IPS DF 4.7 (cell line): ENCODE results near the gene CD3G.
"Not testable (repeated sequence)": the region's sequence is repeated elsewhere in the genome, so short reads cannot be mapped to it uniquely, and the experiment has no call there.

Experiments used
- DNase-seq: peaks from one replicate; pipeline ENCODE4 v3.0.0-alpha.2; 2013; ENCODE audit warnings: low spot score; ENCODE audit errors: extremely low read depth

CD3G gene

DNA sequence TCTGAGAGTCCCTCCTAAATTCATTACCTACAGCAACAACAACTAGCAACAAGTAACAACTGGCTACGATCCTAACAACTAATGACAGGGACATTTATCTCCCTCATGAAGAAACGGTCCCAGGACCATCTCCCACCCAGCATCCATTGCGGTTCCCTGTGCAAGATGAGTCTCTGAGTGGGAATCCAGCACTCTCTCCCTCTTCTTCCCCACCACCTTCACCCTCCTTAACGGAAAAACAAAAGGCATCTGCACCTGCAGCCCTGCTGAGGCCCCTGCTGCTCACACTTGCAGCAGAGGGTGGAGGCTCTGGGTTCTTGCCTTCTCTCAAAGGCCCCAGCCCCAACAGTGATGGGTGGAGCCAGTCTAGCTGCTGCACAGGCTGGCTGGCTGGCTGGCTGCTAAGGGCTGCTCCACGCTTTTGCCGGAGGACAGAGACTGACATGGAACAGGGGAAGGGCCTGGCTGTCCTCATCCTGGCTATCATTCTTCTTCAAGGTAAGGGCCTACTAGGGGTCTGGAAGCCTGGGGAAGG, at the start of gene CD3G:
Gene CD3G, plus strand, starts transcription at position 364 of the 535 bp plus-strand sequence. Its CDS starts 80 bp downstream, at position 444.
- DNase-seq = no peak

DNA sequence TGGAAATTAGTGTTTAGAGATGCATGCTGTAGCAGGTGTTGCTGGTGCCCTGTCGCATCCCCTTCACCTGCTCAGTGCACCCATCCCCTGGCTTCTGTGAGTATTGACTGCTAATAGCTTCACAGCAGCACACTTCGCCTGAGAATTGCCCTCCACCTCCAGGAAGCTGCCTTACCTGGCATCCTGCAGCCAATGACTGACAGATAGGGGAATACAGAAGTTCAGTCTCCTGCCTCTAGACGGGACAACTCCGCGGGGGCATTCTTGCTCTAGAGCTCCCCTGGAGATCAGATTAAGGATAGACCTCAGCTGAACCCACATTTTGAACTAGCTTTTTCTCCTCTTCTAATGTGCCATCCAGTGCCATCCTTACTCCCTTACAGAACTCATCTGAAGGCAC, 48.9 kb upstream of the CD3G start:
- no peak for DNase-seq

DNA sequence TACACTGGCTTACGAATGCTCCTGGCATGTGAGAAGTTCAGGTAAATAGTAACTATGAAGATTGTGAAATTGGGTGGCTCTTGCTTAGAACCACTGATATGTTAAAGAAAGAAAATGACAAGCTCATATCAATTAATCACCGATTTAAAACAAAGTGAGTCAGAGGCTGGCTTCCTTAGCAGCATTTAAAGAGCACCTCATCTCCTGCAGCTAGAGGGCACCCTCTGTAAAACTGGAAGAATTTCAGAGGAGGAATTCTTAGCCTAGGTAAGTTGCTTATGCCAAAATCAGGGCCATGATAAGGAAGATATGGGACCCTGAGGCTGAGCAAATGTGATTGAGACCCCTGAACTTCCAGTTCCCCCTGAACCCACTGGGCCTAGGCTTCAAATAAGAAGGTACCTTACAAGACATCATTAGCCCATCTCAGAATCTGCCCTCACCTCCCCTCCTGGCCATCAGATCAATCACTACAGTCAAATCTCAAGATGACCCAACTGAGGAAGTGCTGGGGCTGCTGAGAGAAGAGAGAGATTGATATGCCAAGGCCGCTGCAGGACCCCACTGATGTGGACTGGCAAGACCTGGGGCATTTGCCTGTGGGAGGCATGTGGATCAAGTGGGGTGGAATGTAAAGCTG, 48.2 kb upstream of the CD3G start:
- no peak for DNase-seq

DNA sequence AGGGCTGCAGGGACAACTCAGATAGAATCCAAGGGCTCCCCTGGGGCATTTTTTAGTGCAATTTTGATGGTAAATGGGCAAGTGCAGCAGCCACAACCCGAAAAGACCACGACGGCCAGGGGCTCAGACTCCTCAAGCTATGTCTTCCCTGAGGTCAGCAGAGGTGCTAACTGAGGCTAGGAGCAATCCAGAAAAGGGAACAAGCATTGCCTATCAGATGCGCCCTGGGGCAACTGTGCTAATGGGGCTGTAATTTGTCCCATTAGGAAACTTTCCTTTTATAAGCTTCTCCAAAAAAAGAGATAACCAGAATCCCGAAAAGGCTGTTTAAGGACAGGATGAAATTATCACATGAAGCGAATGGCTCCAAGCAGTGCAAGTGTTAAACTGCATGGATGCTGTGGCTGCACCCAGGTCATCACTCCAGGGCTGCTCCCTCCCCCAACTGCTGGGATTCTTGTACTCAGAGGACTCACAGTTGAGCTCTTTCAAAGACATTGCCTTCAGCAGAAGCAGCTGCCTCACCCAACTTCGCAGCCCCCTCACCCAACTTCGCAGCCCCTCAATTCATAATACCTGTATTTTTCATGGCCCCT, 42.4 kb upstream of the CD3G start:
- no peak for DNase-seq

DNA sequence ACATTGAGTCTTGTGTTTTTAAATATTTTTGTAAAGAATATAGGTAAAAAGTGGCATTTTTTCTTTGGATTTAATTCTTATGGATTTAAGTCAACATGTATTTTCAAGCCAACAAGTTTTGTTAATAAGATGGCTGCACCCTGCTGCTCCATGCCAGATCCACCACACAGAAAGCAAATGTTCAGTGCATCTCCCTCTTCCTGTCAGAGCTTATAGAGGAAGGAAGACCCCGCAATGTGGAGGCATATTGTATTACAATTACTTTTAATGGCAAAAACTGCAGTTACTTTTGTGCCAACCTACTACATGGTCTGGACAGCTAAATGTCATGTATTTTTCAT, 39.9 kb upstream of the CD3G start:
- no peak for DNase-seq

DNA sequence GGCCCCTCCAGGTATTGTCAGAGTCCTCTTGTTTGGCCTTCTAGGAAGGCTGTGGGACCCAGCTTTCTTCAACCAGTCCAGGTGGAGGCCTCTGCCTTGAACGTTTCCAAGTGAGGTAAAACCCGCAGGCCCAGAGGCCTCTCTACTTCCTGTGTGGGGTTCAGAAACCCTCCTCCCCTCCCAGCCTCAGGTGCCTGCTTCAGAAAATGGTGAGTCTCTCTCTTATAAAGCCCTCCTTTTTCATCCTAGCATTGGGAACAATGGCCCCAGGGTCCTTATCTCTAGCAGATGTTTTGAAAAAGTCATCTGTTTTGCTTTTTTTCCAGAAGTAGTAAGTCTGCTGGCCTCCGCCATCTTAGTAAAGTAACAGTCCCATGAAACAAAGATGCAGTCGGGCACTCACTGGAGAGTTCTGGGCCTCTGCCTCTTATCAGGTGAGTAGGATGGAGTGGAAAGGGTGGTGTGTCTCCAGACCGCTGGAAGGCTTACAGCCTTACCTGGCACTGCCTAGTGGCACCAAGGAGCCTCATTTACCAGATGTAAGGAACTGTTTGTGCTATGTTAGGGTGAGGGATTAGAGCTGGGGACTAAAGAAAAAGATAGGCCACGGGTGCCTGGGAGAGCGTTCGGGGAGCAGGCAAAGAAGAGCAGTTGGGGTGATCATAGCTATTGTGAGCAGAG, 39.4 kb upstream of the CD3G start, which contains the start of gene CD3E:
Gene CD3E, plus strand, starts transcription at position 163 of the 681 bp plus-strand sequence. Its CDS starts 223 bp downstream, at position 386.
- DNase-seq = no peak

DNA sequence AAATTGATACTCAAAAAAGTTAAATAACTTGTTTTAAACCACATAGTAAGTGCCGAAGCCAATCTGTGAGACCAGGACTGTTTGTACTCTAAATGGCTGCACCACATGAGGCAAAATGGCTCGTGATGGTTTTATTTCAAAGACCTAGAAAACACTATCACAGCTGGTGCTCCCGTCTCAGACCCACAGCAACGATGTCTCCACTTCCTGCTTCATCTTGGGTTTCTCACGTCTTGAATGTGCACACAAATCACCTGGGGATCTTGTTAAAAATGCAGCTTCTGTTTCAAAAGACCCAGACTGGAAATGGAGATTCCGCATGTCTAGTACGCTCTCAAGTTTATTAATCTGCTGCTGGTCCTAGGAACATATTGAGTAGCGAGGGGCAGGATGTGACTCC, 38.4 kb upstream of the CD3G start:
- DNase-seq = no peak

DNA sequence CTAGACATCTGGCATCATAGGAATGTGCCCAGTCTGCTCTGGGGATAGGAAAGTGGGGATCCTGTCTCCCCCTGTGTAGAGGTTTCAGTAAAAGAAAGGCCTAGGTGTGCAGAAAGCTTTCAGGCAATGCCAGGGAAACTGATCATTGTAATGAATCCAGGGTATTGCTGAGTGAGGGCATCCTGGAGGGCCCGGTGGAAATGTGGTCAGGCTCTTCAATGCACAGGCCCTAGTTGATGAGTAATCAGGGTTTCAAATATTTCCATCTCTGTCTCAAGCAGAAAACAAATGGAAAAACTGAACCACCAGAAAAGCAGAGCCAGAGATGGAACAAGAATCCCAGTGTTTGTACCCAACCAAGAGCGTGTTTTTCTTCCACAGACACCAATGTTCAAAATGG, 37.6 kb upstream of the CD3G start:
- no peak for DNase-seq

DNA sequence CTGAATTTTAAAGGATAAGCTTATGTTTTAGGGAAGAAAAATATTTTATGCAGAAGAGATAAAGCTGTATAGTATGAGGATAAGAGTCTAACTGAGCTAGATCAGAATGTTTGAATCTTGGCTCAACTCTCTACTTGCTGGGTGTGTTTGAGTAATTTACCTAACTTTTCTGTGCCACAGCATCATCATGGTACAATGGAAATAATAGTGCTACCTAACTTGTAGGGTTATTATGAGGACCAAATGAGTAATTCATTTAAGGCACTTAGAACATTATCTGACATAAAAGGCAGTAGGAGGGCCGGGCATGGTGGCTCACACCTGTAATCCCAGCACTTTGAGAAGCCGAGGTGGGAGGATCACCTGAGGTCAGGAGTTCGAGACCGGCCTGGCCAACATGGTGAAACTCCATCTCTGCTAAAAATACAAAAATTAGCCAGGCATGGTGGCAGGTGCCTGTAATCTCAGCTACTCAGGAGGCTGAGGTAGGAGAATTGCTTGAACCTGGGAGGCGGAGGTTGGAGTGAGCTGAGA, 35.1 kb upstream of the CD3G start:
- not testable (repeated sequence) for DNase-seq

DNA sequence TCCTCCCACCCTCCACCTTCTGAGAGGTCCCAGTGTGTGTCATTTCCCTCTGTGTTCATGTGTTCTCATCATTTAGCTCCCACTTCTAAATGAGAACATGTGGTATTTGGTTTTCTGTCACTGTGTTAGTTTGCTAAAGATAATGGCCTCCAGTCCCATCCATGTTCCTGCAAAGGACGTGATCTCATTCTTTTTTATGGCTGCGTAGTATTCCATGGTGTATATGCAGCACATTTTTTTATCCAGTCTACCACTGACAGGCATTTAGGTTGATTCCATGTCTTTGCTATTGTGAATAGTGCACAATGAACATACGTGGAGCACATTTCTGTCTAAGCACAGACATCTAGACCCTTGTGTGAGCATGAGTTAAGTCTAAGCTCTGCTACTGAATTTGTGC, 33.9 kb upstream of the CD3G start:
- no peak for DNase-seq

DNA sequence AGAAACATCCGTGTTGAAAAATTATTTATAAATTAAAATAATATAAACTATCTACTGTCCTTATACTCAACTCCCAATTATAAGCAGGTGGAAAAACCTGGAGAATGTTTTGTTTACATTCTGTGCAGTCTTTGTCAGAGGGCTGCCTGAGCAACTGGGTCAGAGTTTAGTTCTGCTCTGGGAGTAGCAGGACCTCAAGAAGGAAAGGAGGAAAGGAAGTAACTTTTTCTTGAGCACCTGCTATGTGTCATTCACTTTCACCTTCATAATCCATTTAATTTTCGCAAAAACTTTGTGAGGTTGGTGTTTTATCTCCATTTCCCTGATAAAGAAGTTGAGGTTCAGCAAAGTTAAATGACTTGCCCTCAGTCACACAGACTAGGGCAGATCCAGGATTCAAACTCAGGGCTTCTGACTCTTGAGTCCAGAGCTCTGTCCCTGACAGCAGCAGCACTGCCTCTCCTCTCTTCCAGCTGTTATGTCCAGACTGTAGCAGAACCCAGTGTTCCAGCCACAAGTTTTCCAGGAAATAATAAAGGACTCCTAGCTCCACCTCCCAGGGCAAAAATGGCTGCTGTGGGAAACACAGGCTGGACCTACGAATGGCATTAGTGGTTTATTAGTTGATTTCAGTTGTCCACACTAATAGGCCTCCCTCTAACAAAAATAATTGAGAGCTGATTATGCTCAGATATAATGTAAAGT, 33.2 kb upstream of the CD3G start:
- DNase-seq = no peak

DNA sequence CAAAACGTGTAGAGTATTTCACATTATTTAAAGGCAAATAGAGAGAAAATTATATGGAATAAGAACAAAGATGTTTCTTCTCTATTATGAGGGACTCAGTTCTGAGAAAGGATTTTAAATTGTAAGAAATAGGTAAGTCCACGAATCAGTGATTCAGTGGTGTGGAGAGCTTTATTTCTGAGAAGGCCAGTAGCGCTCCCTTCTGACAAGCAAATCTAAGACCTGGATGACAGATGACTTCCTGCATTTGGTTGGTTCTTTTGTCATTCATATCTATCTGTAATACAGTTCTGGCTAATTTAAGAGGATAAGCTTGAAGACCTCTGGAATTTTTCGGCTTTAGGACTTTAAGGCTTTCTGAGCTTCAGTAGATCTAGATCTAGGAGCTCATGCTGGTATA, 32.6 kb upstream of the CD3G start:
- DNase-seq = no peak

DNA sequence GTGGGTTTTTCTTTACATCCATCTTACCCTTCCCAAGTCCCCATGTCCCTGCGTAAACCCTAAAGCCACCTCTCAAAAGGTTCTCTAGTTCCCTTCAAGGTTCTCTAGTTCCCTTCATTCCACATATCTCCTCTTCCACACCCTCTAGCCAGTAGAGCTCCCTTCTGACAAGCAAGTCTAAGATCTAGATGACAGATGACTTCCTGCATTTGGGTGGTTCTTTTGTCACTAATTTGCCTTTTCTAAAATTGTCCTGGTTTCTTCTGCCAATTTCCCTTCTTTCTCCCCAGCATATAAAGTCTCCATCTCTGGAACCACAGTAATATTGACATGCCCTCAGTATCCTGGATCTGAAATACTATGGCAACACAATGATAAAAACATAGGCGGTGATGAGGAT, 31.8 kb upstream of the CD3G start:
- DNase-seq = no peak

DNA sequence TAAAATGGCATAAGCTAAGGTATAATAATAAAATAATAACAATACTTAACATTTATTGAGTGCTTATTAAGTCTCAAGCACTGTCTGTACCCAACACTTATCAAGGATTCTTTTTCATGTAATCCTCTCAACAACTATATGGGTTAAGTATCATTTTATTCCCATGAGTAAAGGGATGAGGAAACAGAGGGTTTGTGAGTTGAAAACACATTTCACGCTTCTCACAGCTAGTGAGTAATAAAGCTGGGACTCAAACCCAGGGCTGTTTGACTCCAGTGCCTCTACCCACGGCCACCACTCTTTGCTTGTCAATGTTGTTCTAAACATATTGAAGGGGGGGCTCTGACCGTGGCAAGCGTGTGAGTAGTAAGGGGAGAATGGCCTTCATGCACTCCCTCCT, 30.9 kb upstream of the CD3G start:
- no peak for DNase-seq

DNA sequence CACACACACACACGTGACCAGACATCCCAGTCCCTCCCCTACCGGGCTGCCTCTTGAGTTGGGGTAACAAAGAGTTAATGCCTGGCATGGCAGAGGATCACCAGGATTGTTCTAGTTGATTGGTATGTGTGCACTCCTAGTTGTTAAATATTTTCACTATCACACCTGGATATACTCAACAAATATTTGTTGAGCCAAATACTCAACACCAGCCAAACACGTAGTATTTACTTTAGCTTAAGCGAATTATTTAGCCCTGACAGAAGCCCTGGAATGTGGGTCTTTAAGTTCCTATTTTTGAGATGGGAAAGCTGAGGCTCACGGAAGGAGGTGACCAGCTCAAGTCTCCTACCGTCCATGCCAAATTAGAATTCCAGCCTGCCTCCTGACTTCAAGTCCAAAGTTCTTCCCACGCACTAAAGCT, 29.1 kb upstream of the CD3G start:
- DNase-seq = no peak

DNA sequence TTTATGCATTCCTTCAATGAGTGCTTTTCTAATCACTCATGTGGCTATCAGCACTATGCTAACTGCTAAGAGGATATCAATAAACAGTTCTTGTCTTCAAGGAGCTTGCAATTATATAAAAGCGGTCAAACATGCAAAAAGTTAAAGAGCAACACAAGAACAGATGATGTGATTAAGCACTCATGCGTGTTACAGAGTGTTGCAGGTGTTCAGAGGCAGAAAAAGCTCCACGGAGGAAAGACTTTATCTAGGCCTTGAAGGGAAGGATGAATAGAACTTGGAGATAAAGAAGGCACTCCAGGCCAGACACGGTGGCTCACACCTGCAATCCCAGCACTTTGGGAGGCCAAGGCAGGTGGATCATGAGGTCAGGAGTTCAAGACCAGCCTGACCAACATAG, 26.0 kb upstream of the CD3G start:
- no peak for DNase-seq

DNA sequence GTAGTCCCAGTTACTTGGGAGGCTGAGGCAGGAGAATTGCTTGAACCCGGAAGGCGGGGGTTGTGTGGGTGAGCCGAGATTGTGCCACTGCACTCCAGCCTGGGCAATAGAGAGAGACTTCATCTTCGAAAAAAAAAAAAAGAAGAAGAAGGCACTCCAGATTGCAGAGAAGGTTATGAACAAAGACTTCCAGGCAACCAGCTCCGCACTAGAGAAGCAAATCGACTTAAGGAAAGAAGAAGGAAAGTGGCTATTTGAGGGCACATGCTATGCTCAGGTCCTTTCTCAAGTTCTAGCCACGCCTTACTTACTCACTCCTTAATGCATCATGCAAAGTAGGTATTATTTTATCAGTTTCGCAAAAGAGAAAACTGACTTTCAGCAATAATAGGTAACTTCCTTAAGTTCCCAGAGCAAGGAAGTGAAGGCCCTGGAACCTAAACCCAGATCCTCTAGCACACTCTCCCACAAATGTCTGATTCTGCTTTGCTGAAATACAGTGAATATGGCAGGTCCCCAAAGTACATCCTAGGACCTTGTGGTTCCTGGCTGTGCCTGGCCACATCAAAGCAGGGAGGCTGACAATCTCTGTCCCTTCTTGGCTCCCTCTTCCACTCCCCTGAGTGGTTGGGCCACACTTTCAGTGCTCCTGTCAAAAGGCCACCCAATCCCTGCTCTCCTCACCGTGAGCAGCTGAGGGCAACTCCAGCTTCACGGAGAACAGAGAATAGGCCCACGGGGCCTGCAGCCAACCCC, 25.4 kb upstream of the CD3G start:
- no peak for DNase-seq

DNA sequence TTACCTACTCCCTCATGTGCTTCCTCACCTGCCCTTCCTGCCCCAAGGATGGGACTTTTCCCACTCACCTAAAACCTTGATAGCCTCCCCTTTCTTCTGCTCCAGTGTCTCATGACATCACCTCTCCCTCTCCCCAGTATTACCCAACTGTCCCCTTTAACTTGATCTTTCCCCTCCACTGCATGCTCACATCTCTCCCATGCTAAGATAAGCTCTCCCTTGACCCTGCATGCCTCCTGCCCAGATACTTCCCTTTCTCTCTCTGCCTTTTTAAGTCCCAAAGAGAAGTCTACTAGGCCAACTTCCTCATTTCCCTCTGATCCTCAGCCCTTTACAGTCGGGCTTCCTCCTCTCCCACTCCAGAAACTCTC, 24.8 kb upstream of the CD3G start:
- no peak for DNase-seq

DNA sequence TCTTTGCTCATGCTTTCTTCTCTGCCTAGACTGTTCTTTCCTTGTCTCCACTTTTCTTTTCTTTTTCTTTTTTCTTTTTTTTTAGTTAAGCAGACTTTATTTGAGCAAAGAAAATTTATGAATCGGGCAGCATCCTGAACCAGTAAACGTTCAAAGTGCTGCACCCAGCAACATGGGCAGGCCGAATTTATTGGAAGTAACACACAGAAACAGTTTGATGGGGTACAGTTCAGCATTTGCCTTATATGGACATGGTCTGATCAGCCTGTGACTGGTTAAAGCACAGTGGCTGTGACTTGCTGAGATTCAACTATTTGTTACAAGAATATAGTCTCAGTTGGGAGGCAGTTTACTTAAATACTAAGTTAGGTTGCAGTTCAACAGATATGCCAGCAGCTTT, 23.6 kb upstream of the CD3G start:
- no peak for DNase-seq

DNA sequence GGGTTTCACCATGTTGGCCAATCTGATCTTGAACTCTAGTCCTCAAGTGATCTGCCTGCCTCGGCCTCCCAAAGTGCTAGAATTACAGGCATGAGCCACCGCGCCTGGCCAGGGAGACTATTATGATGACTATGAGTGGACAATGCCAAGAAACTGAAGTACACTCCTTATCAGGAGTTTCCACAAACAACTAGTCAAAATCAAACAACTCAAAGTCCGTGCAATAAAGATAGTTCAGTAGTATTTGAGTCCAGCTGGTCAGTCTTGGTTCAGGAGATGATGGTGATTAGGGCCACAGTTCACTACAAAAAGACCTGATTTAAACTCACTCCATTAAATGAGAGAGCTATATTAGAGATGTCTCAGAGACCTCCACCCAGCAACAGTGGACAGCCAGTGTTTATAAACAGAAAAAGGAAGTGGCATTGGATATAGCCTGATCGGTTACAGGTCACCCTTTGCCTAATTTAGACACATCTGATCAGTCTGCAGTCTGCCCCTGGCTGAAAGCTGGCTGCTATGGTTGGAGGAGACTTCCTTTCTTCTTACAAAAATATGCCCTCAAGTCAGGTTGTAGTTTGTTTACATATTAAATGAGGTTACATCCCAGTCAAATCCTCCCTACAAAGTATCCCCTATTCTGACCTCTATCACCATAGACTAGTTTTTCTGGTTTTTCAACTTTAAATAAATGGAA, 22.6 kb upstream of the CD3G start:
- no peak for DNase-seq

DNA sequence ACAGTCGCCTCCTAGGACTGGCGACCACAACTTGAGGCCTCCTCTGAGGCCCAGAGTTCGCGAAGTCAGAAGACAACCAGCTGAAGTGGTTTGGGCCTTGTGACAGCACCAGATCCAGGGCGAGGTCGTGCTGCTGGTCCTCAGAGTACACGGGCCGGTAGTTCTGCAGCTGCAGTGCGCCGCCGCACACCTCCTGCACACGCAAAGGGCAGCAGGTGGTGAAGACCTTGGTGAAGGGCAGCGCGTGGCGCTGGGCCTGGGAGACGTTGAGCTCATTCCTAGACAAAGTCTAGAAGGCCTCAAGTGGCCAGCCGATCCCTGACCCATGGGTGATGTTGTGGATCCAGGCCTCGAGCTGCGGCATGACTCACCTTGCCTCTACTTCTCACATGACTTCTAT, 21.4 kb upstream of the CD3G start:
- no peak for DNase-seq
